Gastroesophageal sphincter (tissue), 4 donors: ENCODE measurements around the gene FBXW5. TPM values are rescaled to one million over a fixed set of nuclear protein-coding genes. Genes with fewer than 3 reads are reported as not detected.

ENCODE experiments used
- ATAC-seq: fragments of 150-250 bp; one replicate; pipeline ENCODE4 v1.9.1; 2016; ENCODE audit warnings: mild to moderate bottlenecking, moderate library complexity
- H3K27ac ChIP-seq, 4 donors: fragments of 200-600 bp; sonication (generic) in 3 of 4; 1 replicate in 3 of 4; 2 replicates in 1 of 4; pipeline ENCODE4 v1.5.1; 2016 to 2019
- H3K27me3 ChIP-seq: fragments of 200-600 bp; sonication (generic); one replicate; pipeline ENCODE4 v1.5.1; 2019
- H3K36me3 ChIP-seq, 2 donors: fragments of 200-600 bp; sonication (generic); one replicate each; pipeline ENCODE4 v1.5.1; 2019; ENCODE audit warnings: control low read depth in 1 of 2
- H3K4me1 ChIP-seq, 3 donors: fragments of 200-600 bp; sonication (generic); 1 replicate in 2 of 3; 2 replicates in 1 of 3; pipeline ENCODE4 v1.5.1; 2016 to 2019; ENCODE audit warnings: control low read depth in 2 of 3
- H3K4me3 ChIP-seq, 2 donors: fragments of 200-600 bp; sonication (generic); one replicate each; pipeline ENCODE4 v1.5.1; 2019; ENCODE audit warnings: mild to moderate bottlenecking in 1 of 2, moderate library complexity in 1 of 2
- H3K9me3 ChIP-seq, 3 donors: fragments of 200-600 bp; sonication (generic); one replicate each; pipeline ENCODE4 v1.5.1; 2017 to 2019; ENCODE audit warnings: control low read depth in 2 of 3
- EP300 ChIP-seq: sonication (generic); formaldehyde crosslinking; IDR thresholded peaks from one replicate; pipeline ENCODE4 v1.6.1; 2017; ENCODE audit warnings: antibody characterized with exemption, mild to moderate bottlenecking
- POLR2A ChIP-seq, 2 donors: fragments of 450-650 bp; IDR thresholded peaks; one replicate each; pipeline ENCODE4 v1.6.1; 2017; ENCODE audit warnings: antibody characterized with exemption in 2 of 2, mild to moderate bottlenecking in 2 of 2, moderate library complexity in 1 of 2
- POLR2AphosphoS5 ChIP-seq: sonication (generic); formaldehyde crosslinking; IDR thresholded peaks from one replicate; pipeline ENCODE4 v1.6.1; 2017; ENCODE audit warnings: antibody characterized with exemption
- WGBS, 2 donors: methylation state at CpG; one replicate each; pipeline ENCODE4 v1.1.5; 2018; ENCODE audit warnings: low coverage in 1 of 2; 5-methylcytosine and 5-hydroxymethylcytosine counted together
- total RNA-seq, 4 donors: library from RNA; depleted of rRNA; stranded (reverse); fragments of >200 nt; gene quantifications; one replicate each; pipeline ENCODE4 v1.1.0, GENCODE V29; 2016
- TF ChIP-seq, protein P1 (sequence below), 4 experiments: fragments of 200-600 bp in 2 of 4; fragments of 450-650 bp in 2 of 4; sonication (generic) in 1 of 4; IDR thresholded peaks; one replicate each; pipeline ENCODE4 v1.5.1; 2017 to 2019; ENCODE audit warnings: antibody characterized with exemption in 4 of 4, mild to moderate bottlenecking in 2 of 4, moderate library complexity in 2 of 4

FBXW5 gene
- 100 to 1,000 TPM; 171 to 310 (median 236) TPM for total RNA-seq

GRCh38 chr9:136944519-136945332 is at the start of gene FBXW5, which contains the start of gene C8G:
FBXW5 (minus strand) TSS chr9:136944738; CDS start chr9:136944083, 655 bp downstream.
C8G (plus strand) TSS chr9:136945243; CDS start chr9:136945321, 78 bp downstream.
- Histone ChIP-seq H3K27ac (peak within 1 kb of the TSS; percentile 48 to 96 (median 94)), H3K4me3 (peak within 1 kb of the TSS; percentile 61 to 96), H3K9me3 (no peaks in the 10 kb centered on the region), H3K27me3 (no peaks in the 10 kb centered on the region), H3K36me3 (peaks cover 0 to 36% of the 10 kb centered on the region in 2 donors), H3K4me1 (peaks cover 0 to 51% (median 21%) of the 10 kb centered on the region in 3 donors)
- TF ChIP-seq POLR2A (IDR thresholded peaks at IDR 0.05) (peak; percentile 71 to 90), EP300 (no peak), POLR2AphosphoS5 (peak; percentile 14)
- TF ChIP-seq, protein P1, sequence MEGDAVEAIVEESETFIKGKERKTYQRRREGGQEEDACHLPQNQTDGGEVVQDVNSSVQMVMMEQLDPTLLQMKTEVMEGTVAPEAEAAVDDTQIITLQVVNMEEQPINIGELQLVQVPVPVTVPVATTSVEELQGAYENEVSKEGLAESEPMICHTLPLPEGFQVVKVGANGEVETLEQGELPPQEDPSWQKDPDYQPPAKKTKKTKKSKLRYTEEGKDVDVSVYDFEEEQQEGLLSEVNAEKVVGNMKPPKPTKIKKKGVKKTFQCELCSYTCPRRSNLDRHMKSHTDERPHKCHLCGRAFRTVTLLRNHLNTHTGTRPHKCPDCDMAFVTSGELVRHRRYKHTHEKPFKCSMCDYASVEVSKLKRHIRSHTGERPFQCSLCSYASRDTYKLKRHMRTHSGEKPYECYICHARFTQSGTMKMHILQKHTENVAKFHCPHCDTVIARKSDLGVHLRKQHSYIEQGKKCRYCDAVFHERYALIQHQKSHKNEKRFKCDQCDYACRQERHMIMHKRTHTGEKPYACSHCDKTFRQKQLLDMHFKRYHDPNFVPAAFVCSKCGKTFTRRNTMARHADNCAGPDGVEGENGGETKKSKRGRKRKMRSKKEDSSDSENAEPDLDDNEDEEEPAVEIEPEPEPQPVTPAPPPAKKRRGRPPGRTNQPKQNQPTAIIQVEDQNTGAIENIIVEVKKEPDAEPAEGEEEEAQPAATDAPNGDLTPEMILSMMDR (IDR thresholded peaks at IDR 0.05) = peak in 3 of 4 experiments; percentile 98 to 99 (median 98)
- peak; percentile 95 for ATAC-seq
- 0% methylated on average over 3 of the region's 74 CpGs; no CpG with 5 or more reads in 1 of the 2 donors for WGBS, 2 donors

- peaks cover 47% of the 10 kb centered on the region for H3K27me3 ChIP-seq
- 70% methylated on average over 2 of the region's 18 CpGs; no CpG with 5 or more reads in 1 of the 2 donors for WGBS, 2 donors
- H3K4me1 ChIP-seq = peaks cover 0 to 53% (median 31%) of the 10 kb centered on the region in 3 donors
Observed at GRCh38 chr9:136992819-136993369, 48.4 kb upstream of the FBXW5 start.

DNA sequence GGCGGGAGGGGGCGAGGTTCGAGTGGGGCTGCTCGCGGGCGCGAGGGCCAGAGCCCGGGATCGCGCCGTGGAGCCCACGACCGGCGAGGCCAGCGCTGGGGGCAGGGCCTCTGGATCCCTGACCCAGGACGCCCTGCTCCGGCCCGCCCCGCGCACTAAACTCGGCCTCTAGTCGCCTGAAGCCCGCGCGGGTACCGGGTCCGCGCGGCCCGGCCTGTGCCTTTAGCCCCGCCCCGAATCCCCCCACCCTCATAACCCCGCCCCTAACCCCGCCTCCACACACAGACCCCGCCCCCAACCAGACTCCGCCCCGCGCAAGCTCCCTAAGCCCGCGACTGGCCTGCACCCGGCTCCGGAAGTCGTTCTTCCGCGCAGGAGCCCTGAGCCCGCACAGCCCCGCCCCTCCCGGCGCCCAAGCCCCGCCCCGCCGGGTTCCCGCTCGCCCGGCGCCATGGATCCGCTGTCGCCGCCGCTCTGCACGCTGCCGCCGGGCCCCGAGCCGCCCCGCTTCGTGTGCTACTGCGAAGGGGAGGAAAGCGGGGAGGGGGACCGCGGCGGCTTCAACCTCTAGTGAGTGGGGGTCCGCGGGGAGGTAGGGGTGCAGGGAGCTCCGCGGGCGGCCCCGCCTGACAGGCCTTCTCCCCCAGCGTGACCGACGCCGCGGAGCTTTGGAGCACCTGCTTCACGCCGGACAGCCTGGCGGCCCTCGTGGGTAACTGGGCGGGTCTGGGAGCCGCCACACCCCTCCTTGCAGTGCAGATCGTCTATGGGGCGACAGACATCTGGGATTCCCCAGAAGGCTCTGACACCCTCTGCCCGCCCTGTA is 47.7 kb upstream of the FBXW5 start, which contains the start of gene PAXX:
PAXX (plus strand) TSS at position 430 of the 826 bp plus-strand sequence; CDS start at position 452, 22 bp downstream.
- WGBS, 2 donors = 0% methylated on average over 4 of the region's 92 CpGs; no CpG with 5 or more reads in 1 of the 2 donors
- TF ChIP-seq, protein P1 (IDR thresholded peaks at IDR 0.05) = peak in 2 of 4 experiments; percentile 4 to 12
- peak in 1 of 2 donors; percentile 19 for TF ChIP-seq POLR2A (IDR thresholded peaks at IDR 0.05)
- no peak for TF ChIP-seq POLR2AphosphoS5
- no peak for TF ChIP-seq EP300
- ATAC-seq = peak; percentile 95
- Histone ChIP-seq H3K27ac (peak within 1 kb of the TSS; percentile 43 to 96 (median 92)), H3K4me1 (peaks cover 0 to 53% (median 31%) of the 10 kb centered on the region in 3 donors), H3K9me3 (no peaks in the 10 kb centered on the region), H3K4me3 (peak within 1 kb of the TSS; percentile 67 to 80), H3K27me3 (peaks cover 43% of the 10 kb centered on the region), H3K36me3 (peaks cover 0 to 18% of the 10 kb centered on the region in 2 donors)

More at GRCh38 chr9:136992819-136993369, 48.4 kb upstream of the FBXW5 start:
- H3K27ac ChIP-seq = peak overlapping the region in 3 of 4 donors; percentile 90 to 96 (median 95)
- H3K36me3 ChIP-seq = peaks cover 0 to 18% of the 10 kb centered on the region in 2 donors
- H3K9me3 ChIP-seq = no peaks in the 10 kb centered on the region
- peak overlapping the region; percentile 67 to 80 for H3K4me3 ChIP-seq
- ATAC-seq = no peak
- TF ChIP-seq, protein P1 (IDR thresholded peaks at IDR 0.05) = no peak
- TF ChIP-seq EP300 (no peak), POLR2AphosphoS5 (no peak), POLR2A (IDR thresholded peaks at IDR 0.05) (no peak)

- H3K36me3 ChIP-seq = peaks cover 0 to 18% of the 10 kb centered on the region in 2 donors
- H3K4me1 ChIP-seq = peaks cover 0 to 44% (median 17%) of the 10 kb centered on the region in 3 donors
- no peak for ATAC-seq
- 68 to 73% methylated on average over 6 of the region's 10 CpGs for WGBS, 2 donors
- H3K27ac ChIP-seq = no peak overlapping the region
- H3K4me3 ChIP-seq = no peak overlapping the region
- TF ChIP-seq POLR2AphosphoS5 (no peak), POLR2A (IDR thresholded peaks at IDR 0.05) (no peak), EP300 (no peak)
- TF ChIP-seq, protein P1 (IDR thresholded peaks at IDR 0.05) = no peak
- H3K27me3 ChIP-seq = peaks cover 43% of the 10 kb centered on the region
- no peaks in the 10 kb centered on the region for H3K9me3 ChIP-seq
Observed at GRCh38 chr9:136990242-136990911, 45.8 kb upstream of the FBXW5 start.
